ENCODE data around the gene PSMD11.

DNA sequence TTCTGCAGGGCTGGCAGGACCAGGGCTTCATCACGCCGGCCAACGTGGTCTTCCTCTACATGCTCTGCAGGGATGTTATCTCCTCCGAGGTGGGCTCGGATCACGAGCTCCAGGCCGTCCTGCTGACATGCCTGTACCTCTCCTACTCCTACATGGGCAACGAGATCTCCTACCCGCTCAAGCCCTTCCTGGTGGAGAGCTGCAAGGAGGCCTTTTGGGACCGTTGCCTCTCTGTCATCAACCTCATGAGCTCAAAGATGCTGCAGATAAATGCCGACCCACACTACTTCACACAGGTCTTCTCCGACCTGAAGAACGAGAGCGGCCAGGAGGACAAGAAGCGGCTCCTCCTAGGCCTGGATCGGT is 43.9 kb downstream of the PSMD11 start:
- TF ChIP-seq SMC3 (IDR thresholded peaks at IDR 0.05): no peak
- TF ChIP-seq MAX (IDR thresholded peaks at IDR 0.05): no peak
- TF ChIP-seq RCOR1 (IDR thresholded peaks at IDR 0.05; ENCODE audit: low read depth, low read length): no peak
- TF ChIP-seq, protein P1, sequence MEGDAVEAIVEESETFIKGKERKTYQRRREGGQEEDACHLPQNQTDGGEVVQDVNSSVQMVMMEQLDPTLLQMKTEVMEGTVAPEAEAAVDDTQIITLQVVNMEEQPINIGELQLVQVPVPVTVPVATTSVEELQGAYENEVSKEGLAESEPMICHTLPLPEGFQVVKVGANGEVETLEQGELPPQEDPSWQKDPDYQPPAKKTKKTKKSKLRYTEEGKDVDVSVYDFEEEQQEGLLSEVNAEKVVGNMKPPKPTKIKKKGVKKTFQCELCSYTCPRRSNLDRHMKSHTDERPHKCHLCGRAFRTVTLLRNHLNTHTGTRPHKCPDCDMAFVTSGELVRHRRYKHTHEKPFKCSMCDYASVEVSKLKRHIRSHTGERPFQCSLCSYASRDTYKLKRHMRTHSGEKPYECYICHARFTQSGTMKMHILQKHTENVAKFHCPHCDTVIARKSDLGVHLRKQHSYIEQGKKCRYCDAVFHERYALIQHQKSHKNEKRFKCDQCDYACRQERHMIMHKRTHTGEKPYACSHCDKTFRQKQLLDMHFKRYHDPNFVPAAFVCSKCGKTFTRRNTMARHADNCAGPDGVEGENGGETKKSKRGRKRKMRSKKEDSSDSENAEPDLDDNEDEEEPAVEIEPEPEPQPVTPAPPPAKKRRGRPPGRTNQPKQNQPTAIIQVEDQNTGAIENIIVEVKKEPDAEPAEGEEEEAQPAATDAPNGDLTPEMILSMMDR (IDR thresholded peaks at IDR 0.05): no peak
- no peak for TF ChIP-seq ESRRA (IDR thresholded peaks at IDR 0.05; ENCODE audit: borderline replicate concordance, low read length)
- TF ChIP-seq, protein P2, sequence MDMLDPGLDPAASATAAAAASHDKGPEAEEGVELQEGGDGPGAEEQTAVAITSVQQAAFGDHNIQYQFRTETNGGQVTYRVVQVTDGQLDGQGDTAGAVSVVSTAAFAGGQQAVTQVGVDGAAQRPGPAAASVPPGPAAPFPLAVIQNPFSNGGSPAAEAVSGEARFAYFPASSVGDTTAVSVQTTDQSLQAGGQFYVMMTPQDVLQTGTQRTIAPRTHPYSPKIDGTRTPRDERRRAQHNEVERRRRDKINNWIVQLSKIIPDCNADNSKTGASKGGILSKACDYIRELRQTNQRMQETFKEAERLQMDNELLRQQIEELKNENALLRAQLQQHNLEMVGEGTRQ (IDR thresholded peaks at IDR 0.05): no peak
- no peak for TF ChIP-seq KDM1A (IDR thresholded peaks at IDR 0.05; ENCODE audit: low read depth)
- TF ChIP-seq PHF8 (IDR thresholded peaks at IDR 0.05; ENCODE audit: borderline replicate concordance, low read depth): no peak
- TF ChIP-seq CEBPB (IDR thresholded peaks at IDR 0.05): no peak
- no peak for TF ChIP-seq ZSCAN20 (CRISPR knock-in tag; IDR thresholded peaks at IDR 0.05)
- TF ChIP-seq, protein P3, sequence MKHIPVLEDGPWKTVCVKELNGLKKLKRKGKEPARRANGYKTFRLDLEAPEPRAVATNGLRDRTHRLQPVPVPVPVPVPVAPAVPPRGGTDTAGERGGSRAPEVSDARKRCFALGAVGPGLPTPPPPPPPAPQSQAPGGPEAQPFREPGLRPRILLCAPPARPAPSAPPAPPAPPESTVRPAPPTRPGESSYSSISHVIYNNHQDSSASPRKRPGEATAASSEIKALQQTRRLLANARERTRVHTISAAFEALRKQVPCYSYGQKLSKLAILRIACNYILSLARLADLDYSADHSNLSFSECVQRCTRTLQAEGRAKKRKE (CRISPR knock-in tag; IDR thresholded peaks at IDR 0.05; ENCODE audit: low read depth): no peak
- no peak for TF ChIP-seq POLR2A (IDR thresholded peaks at IDR 0.05; ENCODE audit: low read length)
- TF ChIP-seq EP300 (IDR thresholded peaks at IDR 0.05): no peak

Measured in A549 (cell line).